ENCODE measurements around the gene ACSS1.

ACSS1 gene

GRCh38 chr20:25046181-25046641 is 11.7 kb downstream of the ACSS1 start:
- DNase-seq (no peak), ATAC-seq (no peak)

- DNase-seq (no peak), ATAC-seq (no peak)
Observed at GRCh38 chr20:25045343-25045712, 12.6 kb downstream of the ACSS1 start.

DNA sequence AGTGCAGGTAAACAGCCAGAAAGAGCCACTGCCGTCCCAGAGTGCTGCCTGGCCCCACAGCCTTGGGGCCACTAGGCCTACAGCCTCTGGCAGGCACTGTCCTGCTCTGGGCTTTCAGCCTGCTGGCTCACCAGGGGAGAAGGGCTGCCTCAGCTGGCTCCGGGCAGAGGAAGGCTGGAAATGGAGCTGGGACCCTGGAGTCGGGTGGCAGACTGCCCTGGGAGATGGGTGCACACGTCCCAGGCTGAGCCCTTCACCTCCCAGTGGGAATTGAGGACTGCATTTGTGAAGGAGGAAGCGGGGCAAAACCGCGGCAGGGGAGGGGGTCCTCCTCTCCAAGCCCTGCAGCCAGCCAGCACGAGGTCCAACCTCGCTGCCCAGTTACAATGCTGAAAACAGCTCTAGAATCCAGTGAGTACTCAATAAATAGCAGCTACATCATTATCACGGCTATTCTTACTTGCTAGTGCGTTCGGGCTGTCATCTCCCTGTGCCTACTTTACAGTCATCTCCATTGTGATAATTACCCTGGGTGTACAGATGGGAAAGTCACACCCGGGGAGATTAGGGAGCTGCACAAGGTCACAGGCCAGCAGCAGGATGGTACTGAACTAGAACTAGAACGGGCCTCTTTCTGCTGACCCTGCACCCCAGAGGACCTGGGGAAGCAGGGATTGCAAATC is 13.1 kb downstream of the ACSS1 start:
- no peak for ATAC-seq
- DNase-seq = no peak

GRCh38 chr20:25044261-25044560 is 13.7 kb downstream of the ACSS1 start:
- DNase-seq = no peak
- no peak for ATAC-seq

DNA sequence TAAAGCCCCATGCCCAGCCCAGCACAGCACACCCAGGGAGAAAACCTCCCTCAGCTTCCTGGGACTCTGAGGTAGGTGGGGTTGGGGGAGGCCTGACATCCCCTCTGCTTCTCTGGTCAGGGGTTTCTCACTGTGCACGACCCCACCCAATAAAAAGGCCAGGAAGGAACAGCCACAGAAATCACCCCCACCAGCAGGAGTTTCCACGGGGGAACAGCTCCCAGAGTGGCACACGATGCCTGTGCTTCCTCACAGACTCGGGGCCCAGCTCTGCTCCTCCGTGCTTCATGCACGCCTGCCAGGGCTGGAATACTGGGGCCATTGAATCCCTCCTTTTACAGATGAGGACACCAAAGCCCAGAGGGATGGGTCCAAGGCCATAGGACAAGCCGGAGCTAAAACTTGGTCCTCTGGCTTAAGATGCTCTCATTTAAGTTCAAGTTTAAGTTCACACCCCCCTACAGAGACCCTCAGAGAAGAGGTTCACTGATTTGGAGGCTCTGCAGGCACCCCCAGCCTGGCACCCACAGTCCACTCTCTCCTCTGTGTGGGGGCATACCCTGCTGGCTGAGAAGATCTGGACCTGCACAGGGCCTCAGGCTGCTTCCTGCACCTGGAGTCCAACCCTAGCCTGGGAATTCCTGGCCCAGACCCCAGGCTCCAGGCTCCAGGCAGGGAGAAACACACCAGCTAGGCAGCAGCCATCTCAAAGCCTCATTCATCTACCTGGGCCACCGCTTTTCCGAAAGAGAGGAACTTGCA is 14.3 kb downstream of the ACSS1 start:
- DNase-seq (no peak), ATAC-seq (no peak)

DNA sequence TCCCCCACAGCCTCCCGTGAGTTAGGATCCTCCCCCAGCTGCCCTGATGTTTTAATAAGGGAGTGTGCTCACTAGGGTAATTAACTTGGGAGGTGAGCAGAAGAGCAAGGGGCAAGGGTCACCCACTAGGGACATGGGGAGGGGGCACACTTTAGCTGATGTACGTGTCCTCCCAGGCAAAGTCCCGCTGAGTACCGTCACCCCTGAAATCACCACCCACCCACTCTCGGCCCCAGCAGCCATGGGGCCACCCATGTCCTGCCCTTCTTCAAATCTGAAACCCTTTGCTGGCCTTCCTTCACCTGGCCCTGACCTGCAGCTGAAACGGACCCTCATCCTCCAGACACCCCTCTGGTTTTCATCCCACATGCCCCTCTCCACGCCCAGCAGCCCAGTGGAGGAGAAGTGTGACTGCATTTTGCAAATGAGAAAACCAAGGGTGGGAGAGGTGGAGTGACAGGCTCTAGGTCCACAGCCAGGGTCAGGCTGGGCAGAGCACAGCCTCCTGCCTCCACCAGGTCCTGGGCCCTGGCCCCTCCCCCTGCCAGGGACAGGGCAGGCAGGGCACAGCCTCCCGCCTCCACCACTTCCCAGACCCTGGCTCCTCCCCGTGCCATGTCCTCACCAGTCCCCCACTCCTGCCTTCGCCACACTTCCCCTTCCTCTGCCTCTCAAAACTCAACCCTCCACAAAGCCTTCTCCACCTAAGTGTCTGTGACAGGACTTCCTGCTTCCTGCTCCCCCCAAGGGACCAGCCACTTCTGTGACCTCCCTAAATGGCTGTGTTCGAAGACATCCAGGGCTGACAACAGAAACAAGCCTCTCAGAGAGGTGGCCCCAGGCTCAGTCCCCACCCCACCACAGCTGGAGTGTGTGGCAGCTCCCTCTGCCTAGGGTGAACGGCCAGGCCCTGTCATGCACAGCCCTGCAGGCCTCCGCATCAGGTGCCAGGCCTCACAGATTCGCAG is 15.1 kb downstream of the ACSS1 start:
- DNase-seq = peak; percentile 36

GRCh38 chr20:25041813-25042530 is 16.0 kb downstream of the ACSS1 start:
- ATAC-seq = no peak
- no peak for DNase-seq

More for the DNA sequence above, 15.1 kb downstream of the ACSS1 start:
- ATAC-seq = peak; percentile 60

DNA sequence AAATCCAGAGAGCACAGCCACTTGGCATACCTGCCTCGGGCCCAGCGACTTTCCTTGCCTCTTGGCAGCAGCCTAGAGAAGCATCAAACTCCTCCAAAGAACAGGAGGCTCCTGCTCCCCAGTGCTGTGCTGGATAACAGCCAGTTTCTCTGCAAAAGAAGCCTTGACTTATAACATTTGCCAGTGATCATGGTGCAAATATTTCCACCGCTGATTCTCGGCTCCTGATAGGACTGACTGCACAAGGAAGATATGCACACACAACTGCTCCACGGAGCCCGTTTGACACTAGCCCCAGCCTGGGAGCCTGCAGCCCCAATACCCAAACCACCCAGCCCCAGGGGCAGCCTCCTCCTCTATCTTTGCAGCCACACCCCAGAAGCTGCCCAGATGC is 17.5 kb downstream of the ACSS1 start:
- ATAC-seq (no peak), DNase-seq (no peak)

GRCh38 chr20:25039697-25040437 is 18.1 kb downstream of the ACSS1 start:
- ATAC-seq (no peak), DNase-seq (no peak)

GRCh38 chr20:25038591-25039015 is 19.3 kb downstream of the ACSS1 start:
- ATAC-seq (no peak), DNase-seq (no peak)

DNA sequence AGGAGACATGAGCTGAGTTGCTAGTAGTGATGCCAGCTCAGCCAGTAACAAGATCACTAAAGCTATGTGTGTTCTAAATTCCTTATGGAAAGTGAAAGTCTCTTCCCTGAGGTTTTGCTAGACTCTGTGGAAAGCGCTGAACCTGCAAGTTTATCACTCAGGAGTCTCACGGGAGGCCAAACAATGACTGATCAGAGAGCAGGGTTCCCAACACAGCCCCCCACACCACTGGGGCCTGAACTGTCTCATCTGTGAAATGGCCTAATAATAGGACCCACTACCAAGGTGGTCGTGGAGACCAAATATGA is 19.9 kb downstream of the ACSS1 start:
- no peak for ATAC-seq
- DNase-seq = no peak

DNA sequence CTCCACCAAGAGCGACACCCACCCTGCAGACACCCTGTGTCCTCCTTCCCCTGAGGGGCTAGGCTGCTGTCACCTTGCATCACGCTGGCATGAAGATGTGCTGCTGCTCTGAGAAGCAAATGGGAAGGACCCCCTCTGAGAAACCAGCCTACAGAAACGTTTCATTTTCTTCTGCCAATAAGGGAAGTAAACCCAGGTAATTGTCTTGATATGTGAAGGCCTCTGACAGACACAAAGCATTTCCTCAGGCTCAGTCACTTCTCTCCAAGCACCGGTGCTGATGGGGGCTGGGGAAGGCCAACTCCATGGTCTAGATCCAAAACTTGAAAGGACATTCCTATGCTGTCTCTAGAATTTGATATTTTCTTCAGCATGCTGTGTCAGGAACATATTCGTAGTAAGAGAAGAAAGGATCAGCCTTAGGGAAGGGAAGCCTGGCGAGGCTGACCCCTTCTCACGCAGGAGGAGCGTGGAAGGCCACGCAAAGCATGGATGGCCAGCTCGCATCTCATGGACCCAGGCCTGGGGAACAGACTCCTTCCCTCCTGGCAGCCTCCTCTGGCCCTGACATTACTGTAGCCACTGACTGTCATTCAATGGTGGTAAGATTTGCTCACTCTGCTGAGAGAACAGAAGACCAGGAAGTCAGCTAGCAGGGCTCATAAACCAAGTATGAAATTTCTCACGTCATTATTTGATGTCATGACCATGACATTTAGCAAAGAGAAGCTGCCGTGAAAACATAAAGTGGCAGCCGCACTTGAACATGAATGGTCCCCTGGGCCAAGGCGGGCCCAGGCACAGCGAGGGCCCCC is 20.4 kb downstream of the ACSS1 start:
- ATAC-seq = peak; percentile 34
- DNase-seq = no peak

GRCh38 chr20:25036331-25036936 is 21.5 kb downstream of the ACSS1 start:
- ATAC-seq (no peak), DNase-seq (no peak)

- ATAC-seq (no peak), DNase-seq (no peak)
Observed at GRCh38 chr20:25035921-25036320, 22.0 kb downstream of the ACSS1 start.

DNA sequence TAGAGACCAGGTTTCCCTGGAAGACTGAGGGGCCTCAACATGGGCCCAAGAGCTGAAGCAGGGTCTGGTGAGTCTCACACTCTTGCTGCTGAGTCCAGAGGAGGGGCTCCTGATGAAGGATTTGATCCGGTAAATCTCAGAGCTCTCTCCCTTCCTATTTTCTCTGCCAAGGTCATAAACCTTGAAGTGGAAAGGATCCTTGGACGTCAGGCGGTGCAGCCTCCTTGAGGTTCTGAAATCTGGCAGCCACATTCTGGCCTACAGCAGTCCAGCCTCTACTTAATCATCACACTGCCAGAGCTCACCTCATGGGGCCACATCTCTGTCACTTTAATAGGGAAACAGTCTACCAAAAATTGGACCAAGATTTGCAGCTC is 24.0 kb downstream of the ACSS1 start:
- DNase-seq = no peak
- ATAC-seq = no peak

GRCh38 chr20:25033265-25033923 is 24.5 kb downstream of the ACSS1 start:
- ATAC-seq (no peak), DNase-seq (no peak)

DNA sequence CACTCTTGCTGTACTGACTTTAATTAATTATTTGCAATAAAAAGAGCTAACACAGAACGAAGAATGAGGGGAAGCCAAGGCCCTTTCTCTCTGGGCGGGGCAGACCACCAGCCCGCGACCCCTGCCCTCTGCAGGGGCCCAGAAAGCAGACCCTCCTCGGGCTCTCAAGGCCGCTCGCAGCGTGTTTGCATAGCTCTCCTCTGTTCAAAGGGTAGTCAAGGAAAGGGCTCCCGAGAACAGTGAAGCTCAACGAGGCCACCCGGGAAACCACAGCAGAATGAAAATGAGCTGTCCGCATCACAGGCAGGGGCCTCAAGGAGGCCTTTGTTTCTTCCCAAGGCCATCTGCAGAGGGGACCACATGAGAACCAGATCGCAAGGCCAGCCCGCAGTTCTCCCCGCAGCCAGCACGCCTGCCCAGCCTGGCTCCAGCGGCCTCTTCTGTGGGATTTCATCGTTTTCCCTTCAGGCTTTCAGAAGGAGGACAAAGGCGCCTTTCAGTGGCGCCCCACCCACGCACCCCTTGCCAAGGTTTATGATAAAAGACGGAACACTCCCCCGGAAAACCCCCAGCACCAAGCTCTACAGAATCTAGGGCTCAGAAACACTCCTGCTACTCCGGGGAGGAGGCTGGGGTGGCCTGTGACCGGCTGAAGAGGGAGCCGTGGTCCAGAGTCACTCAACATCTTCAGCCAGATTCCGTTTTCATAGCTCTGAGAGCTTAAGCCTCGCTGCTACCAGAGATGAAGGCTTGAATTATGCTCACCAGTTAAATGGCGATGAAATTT is 25.3 kb downstream of the ACSS1 start:
- DNase-seq (no peak), ATAC-seq (no peak)

DNA sequence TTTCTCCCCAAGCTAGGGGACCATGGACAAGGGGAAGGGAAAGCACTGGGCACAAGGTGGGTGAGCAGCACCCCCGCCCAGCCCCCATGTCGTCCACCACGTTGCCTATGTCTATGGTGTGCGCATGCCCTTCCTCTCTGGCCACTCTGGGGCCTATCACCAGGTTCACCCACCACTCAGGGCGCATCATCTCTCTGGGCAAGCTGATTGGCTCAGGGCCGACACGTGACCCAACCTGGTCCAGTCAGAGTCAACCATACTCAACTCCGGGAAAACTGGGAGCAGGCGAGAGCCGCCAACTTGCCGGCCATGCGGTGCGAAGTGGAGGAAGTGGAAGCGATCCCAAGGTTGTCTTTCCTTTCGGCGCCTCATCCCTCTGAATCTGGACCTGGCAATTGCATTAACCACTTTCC is 25.9 kb downstream of the ACSS1 start:
- ATAC-seq = no peak
- DNase-seq = no peak

GRCh38 chr20:25031241-25031640 is 26.7 kb downstream of the ACSS1 start:
- ATAC-seq (no peak), DNase-seq (no peak)
